A549 treated with GW870086 at 1 μM for 4 hours (cell line): ENCODE measurements around the gene CCPG1. TPM values are rescaled to one million over a fixed set of nuclear protein-coding genes. Genes with fewer than 3 reads are reported as not detected.

Experiments used
- total RNA-seq: library from RNA; stranded (reverse); fragments of 200-300 nt; extraction: Qiagen RNA extraction; gene quantifications from 5 replicates; pipeline ENCODE4 v1.2.3, GENCODE V29; 2022; ENCODE audit warnings: low read depth

CCPG1 gene
- total RNA-seq: 29.5 to 41.1 TPM (median 36.3 TPM) in 5 replicates

GRCh38 chr15:55408012-55408928 is at the start of gene CCPG1, which contains the start of gene PIERCE2:
CCPG1 (minus strand) TSS chr15:55408359; CDS start chr15:55389424, 18,935 bp downstream.
PIERCE2 (plus strand) TSS chr15:55408495; CDS start chr15:55408769, 274 bp downstream.

GRCh38 chr15:55318588-55319494 is 89.3 kb downstream of the CCPG1 start, which contains the start of the genes PIGB and PIGBOS1:
PIGB (plus strand) TSS chr15:55319222; CDS start chr15:55319251, 29 bp downstream.
PIGBOS1 (minus strand) TSS chr15:55319123; CDS start chr15:55317792, 1,331 bp downstream.

Other genes starting within 250 kb of the CCPG1 start
- gene RSL24D1, start 211.4 kb downstream of the CCPG1 start, total RNA-seq: 91.4 to 104 TPM (median 101 TPM) in 5 replicates
- 9.7 to 12.1 TPM (median 11.0 TPM) in 5 replicates for gene RAB27A, start 118.5 kb downstream of the CCPG1 start, total RNA-seq
- gene PIGBOS1, start 89.2 kb downstream of the CCPG1 start, total RNA-seq: 21.3 to 34.6 TPM (median 24.3 TPM) in 5 replicates
- 10.7 to 13.7 TPM (median 12.4 TPM) in 5 replicates for gene PIGB, start 89.1 kb downstream of the CCPG1 start, total RNA-seq
- gene PIERCE2, start 136 bp upstream of the CCPG1 start, total RNA-seq: 2.5 to 4.0 TPM (median 3.6 TPM) in 5 replicates
- 7.1 to 12.3 TPM (median 10.0 TPM) in 5 replicates for gene DNAAF4, start 99.9 kb upstream of the CCPG1 start, total RNA-seq
- 5.6 to 8.5 TPM (median 7.0 TPM) in 5 replicates for gene PYGO1, start 180.0 kb upstream of the CCPG1 start, total RNA-seq